Right ventricle myocardium superior (tissue), 1 donor: ENCODE results near the gene FAM53A. TPM values are rescaled to one million over a fixed set of nuclear protein-coding genes. Genes with fewer than 3 reads are reported as not detected.
"Not testable (repeated sequence)": the region's sequence is repeated elsewhere in the genome, so short reads cannot be mapped to it uniquely, and the experiment has no call there.

ENCODE experiments used
- ATAC-seq: fragments of 200-7000 bp; cut with Tn5 transposase; one replicate; pipeline ENCODE4 v1.9.1; 2020; ENCODE audit warnings: mild to moderate bottlenecking; ENCODE audit not compliant: poor library complexity
- DNase-seq: peaks from one replicate; pipeline ENCODE4 v3.0.0-alpha.2; 2020
- intact Hi-C: fragments of 100-400 bp; cut with DNase I; formaldehyde crosslinking; loops from one replicate; pipeline ENCODE4 v1.11.2; 2022
- total RNA-seq: library from RNA; stranded (reverse); fragmentation: NEBNext Ultra II Directional; extraction: Animal tissue kit (Norgen Biotek cat#: 25700); gene quantifications from one replicate; pipeline ENCODE4 v1.2.1, GENCODE V29; 2021
- donor health status: DM: no; HTN: yes; CAD: no; lungs with severe emphysema.

Gene FAM53A
- total RNA-seq, 1 donor from 2014 or later, result 1.0 TPM

- intact Hi-C loops, result no loop called here
- peak; percentile 65 for ATAC-seq
- no peak for DNase-seq
Measured at GRCh38 chr4:1616557-1616930, 67.6 kb downstream of the FAM53A start.

- ATAC-seq (peak; percentile 81), DNase-seq (peak; percentile 64)
- intact Hi-C loops, result no loop called here
Measured at GRCh38 chr4:1615786-1616556, 68.1 kb downstream of the FAM53A start.

- intact Hi-C loops, result no loop called here
- ATAC-seq (no peak), DNase-seq (no peak)
Measured at GRCh38 chr4:1614854-1615595, 69.1 kb downstream of the FAM53A start.

GRCh38 chr4:1614502-1614853 is 69.6 kb downstream of the FAM53A start:
- DNase-seq (no peak), ATAC-seq (no peak)
- intact Hi-C loops, result no loop called here

GRCh38 chr4:1614049-1614448 is 70.1 kb downstream of the FAM53A start:
- ATAC-seq, result no peak
- DNase-seq, result no peak
- intact Hi-C loops, result no loop called here

- DNase-seq, result no peak
- ATAC-seq, result no peak
- intact Hi-C loops, result no loop called here
Measured at GRCh38 chr4:1613099-1613495, 71.0 kb downstream of the FAM53A start.

GRCh38 chr4:1612278-1613098 is 71.6 kb downstream of the FAM53A start:
- ATAC-seq (no peak), DNase-seq (peak; percentile 26)
- intact Hi-C loops, result no loop called here

- intact Hi-C loops, result no loop called here
- no peak for ATAC-seq
- peak; percentile 20 for DNase-seq
Measured at GRCh38 chr4:1611501-1611870, 72.6 kb downstream of the FAM53A start.

GRCh38 chr4:1610791-1611500 is 73.2 kb downstream of the FAM53A start:
- ATAC-seq (no peak), DNase-seq (peak; percentile 30)
- intact Hi-C loops, result no loop called here

- intact Hi-C loops, result no loop called here
- DNase-seq (peak; percentile 38), ATAC-seq (no peak)
Measured at GRCh38 chr4:1609901-1610790, 74.0 kb downstream of the FAM53A start.

GRCh38 chr4:1608821-1609500 is 75.2 kb downstream of the FAM53A start:
- ATAC-seq (no peak), DNase-seq (peak; percentile 31)
- intact Hi-C loops, result no loop called here

GRCh38 chr4:1608196-1608820 is 75.8 kb downstream of the FAM53A start:
- ATAC-seq (no peak), DNase-seq (peak; percentile 35)
- intact Hi-C loops, result no loop called here

- ATAC-seq, intact Hi-C loops: not testable (repeated sequence)
- DNase-seq, result peak; percentile 25
Measured at GRCh38 chr4:1607436-1608195, 76.5 kb downstream of the FAM53A start.

GRCh38 chr4:1604706-1605205 is 79.4 kb downstream of the FAM53A start:
- DNase-seq (no peak), ATAC-seq (no peak)
- intact Hi-C loops, result no loop called here

GRCh38 chr4:1604181-1604705 is 79.9 kb downstream of the FAM53A start:
- ATAC-seq, result no peak

More at GRCh38 chr4:1604181-1604705, 79.9 kb downstream of the FAM53A start:
- peak; percentile 32 for DNase-seq
- intact Hi-C loops, result no loop called here
